Measurements from ENCODE around the gene C1orf35.
A peak's percentile ranks its signal among the peaks of the same experiment; 100 is the strongest.

C1orf35 gene

GRCh38 chr1:228102791-228103620 is at the start of gene C1orf35:
Gene C1orf35, minus strand, starts transcription at chr1:228103325. Its CDS starts 98 bp downstream, at chr1:228103227.
- DNase-seq: peak; percentile 94

GRCh38 chr1:228152918-228153258 is 49.8 kb upstream of the C1orf35 start:
- DNase-seq: no peak

- DNase-seq: no peak
Observed at GRCh38 chr1:228152097-228152917, 49.2 kb upstream of the C1orf35 start.

- DNase-seq: no peak
Observed at GRCh38 chr1:228151180-228151925, 48.2 kb upstream of the C1orf35 start.

- no peak for DNase-seq
Observed at GRCh38 chr1:228150461-228151179, 47.5 kb upstream of the C1orf35 start.

GRCh38 chr1:228150120-228150460 is 47.0 kb upstream of the C1orf35 start:
- DNase-seq: no peak

DNA sequence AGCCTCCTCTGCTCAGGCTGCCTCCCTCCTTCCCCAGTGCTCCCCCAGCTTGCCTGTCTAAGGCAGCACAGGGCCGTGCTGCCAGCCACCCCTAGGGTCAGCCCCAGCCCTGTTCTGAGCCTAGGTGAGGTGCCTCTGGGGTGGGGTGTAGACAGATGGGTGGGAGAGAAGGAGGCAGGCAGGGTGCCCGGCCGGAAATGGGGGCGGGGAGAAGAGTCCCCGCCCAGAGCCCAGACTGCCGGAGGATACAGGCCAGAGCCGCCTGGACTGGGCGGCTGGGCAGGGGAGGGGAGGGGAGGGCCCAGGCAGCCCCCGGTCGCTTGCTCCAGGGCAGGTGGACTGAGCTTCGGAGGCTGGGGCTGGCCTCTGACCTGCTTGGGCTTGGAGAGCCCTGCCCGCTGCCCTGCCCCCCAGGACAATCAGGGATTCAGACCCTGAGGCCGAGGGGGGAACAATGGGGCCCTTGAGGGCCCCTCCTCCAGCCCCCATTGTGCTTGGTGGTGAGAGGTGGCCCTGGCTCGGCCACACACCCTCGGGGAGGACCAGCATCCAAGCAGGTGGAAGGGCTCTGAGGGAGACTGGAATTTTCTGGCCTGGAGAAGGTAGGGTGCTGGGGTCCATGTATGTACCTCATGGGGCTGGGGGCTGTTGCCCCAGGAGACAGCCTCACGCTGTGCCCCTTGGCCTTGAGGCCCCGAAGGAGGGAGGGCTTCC is 46.4 kb upstream of the C1orf35 start, which contains the start of gene GJC2:
GJC2 (plus strand) TSS at position 525 of the 714 bp plus-strand sequence. CDS start 7,829 bp downstream, outside the sequence.
- DNase-seq: no peak

DNA sequence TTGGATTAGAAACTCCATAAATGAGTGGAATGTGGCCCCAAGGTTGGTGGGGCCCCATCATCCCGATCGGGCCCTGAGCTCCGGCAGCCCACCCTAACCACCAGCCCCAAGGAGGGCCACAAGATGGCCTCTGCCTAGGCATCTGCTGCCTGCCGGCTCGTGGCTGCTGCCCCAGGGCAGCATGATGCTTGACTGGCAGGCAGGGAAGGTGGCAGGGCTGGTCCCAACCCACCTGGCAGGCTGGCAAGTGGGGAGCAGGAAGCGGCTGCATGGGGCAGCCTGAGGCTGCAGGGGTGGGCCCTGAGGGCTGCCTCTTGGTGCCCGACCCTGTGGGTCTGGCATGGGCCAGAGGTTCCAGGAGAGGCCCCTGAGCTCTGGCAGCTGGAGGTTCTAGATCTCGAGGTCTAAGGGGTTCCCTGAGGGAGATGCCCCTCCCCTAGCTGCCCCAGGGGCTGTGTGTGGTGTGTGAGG is 45.8 kb upstream of the C1orf35 start:
- no peak for DNase-seq

GRCh38 chr1:228148196-228148861 is 45.2 kb upstream of the C1orf35 start:
- no peak for DNase-seq

GRCh38 chr1:228147768-228148167 is 44.6 kb upstream of the C1orf35 start:
- DNase-seq: no peak

DNA sequence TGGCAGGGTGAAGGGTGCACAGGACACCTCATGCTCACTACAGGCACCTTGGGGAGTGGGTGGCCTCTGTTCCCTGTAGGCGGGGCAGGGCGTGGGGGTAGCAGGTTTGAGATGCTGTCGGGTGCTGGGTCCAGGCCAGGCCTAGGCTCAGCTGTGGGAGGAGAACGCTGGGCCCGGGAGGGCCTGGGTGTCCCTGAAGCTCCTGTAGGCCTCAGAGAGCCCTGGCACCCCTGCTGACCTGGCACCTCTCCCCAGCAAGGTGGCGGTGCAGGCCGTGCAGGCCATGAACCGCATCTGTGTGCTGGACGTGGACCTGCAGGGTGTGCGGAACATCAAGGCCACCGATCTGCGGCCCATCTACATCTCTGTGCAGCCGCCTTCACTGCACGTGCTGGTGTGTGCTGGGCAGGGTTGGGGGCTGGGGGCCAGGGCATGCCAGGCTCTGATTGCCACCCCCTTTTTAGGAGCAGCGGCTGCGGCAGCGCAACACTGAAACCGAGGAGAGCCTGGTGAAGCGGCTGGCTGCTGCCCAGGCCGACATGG is 44.1 kb upstream of the C1orf35 start:
- no peak for DNase-seq

- DNase-seq: no peak
Observed at GRCh38 chr1:228146417-228147150, 43.5 kb upstream of the C1orf35 start.

DNA sequence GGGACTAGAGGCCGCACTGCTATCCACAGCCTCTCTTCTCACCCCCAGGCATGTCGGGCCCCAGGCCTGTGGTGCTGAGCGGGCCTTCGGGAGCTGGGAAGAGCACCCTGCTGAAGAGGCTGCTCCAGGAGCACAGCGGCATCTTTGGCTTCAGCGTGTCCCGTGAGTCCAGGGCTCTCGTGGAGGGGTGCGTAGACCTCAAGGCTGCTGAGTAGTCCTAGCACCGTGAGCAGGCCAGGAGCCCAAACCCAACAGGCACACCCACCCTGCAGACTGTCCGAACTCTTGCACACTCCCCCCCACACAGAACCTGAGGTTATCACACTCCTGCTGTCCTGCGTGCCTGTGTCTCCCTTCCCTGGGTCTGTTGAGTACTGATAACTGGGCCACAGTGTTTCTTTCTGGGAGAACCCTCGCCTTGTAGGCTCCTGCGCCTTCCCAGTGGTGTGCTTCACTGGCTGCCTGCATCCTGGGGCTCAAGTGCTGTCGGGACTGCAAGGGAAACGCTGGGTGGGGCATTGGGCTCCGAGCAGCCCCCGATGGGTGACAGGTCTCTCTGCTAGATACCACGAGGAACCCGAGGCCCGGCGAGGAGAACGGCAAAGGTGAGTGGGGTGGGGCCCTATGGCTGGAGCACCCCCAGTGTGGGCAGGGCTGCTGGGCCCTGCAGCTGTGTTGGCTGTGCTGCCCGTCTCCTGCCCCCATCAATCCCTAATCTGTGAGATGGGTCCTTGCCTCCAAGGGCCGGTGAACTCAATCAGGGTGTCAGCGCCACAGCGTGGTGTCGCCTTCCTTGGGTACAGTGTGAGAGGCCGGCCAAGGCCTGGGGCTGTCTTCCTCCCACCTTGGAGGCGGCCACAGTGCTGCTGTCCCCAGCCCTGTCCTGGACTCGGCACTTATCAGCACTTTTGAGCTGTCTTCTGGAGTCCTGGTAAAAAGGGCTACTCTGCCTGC is 42.6 kb upstream of the C1orf35 start:
- no peak for DNase-seq

DNA sequence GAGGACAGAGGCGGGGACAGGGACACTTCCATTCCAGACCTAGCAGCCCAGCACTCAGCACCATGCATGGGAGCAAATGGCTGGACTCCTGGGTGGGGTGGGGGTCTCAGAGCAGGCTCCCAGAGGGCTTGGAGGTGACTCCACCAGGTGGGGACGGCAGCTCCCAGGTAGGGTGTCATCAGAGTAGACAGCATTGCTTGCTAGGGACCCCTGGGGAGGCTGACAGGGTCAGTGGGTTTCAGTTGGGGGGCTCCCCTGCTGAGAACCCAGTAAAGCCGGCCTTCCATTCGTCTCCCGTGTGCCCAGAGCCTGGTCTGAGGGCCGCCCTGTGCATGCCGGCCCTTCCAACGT is 41.8 kb upstream of the C1orf35 start:
- DNase-seq: no peak

- DNase-seq: no peak
Observed at GRCh38 chr1:228144193-228144992, 41.3 kb upstream of the C1orf35 start.

DNA sequence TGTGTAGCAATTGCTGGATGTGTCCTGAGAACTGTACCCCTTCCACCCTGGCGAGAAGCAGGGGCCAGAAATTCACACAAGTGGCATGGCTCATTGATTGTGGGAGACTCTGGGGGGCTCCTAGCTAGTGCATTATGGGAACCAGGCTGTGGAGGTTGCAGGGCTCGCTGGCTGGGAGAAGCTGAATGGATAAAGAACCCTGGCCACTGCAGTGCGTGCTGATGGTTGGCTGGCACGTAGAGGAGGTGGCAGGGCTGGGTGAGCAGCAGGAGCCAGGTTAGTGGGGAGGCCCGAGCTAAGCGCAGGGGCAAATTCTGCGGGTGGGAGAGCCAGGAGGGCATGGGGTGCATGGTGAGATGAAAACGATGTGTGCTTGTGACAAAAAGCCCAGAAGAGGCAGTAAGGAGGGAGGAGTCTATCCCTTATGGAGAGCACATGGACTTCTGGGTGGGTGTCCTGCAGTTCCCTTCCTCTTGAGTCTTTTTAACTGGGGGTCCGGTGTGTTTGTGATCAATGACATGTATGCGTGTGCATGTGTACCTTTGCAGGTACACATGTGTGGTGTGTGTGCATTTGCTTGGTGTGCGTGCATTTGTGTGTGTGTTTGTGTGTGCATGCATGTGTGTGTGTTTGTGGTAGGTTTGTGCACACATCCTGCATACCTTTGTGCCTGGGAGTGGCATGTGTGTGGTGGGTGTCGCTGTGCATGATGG is 40.5 kb upstream of the C1orf35 start:
- no peak for DNase-seq

DNA sequence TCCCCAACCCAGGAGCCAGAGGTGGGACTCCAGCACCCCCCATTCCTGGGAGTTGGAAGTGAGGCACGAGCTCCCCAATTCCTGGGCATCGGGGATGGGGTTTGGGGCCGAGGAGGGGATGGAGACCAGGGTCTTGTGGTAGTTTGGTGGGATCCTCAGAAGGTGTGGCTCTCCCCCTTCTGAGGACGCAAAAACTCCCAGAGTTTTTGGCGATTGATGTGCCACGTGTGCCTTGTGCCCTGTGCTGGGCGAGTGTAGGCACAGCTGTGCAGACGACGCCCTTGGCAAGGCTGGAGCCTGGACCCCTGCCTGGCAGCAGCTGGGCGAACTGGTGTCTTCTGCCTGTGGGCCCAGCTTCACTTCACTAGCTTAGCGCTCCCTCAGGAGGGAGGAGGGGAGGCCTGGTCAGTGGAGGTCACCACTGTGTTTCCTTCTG is 39.6 kb upstream of the C1orf35 start:
- DNase-seq: no peak

Measured in activated CD4-positive, alpha-beta T cell treated with anti-CD3 and anti-CD28 coated beads, Interleukin-2, amount 50 U/mL, for 1 hour (primary cell).